Panc1 (cell line): ENCODE results near the gene NCDN. TPM values are rescaled to one million over a fixed set of nuclear protein-coding genes. Genes with fewer than 3 reads are reported as not detected.
"Not testable (repeated sequence)": the region's sequence is repeated elsewhere in the genome, so short reads cannot be mapped to it uniquely, and the experiment has no call there.

ENCODE experiments used
- ATAC-seq: fragments of 200-7000 bp; cut with Tn5 transposase; 2 replicates; pipeline ENCODE4 v1.9.1; 2020; ENCODE audit warnings: mild to moderate bottlenecking, moderate library complexity
- BruUV-seq: library from RNA; stranded (reverse); fragments of 400-500 nt; replicated peaks from 2 replicates; lab custom pipeline; 2021; lab: Mats Ljungman, UMichigan
- CTCF ChIA-PET: fragments of 300-600 bp; sonication (Branson Sonifier 250); formaldehyde crosslinking; loops from one replicate; lab custom pipeline; 2022; ENCODE audit warnings: antibody characterized with exemption; lab: Charles Lee
- POLR2A ChIA-PET: fragments of 300-600 bp; sonication (Branson Sonifier 250); formaldehyde crosslinking; loops from one replicate; lab custom pipeline; 2022; ENCODE audit warnings: antibody characterized with exemption; lab: Charles Lee
- DNase-seq: peaks from one replicate; pipeline ENCODE4 v3.0.0-alpha.2; 2010; ENCODE audit warnings: low read depth, low spot score
- H3K27ac ChIP-seq: 2 replicates; pipeline ENCODE4 v1.5.1; 2011; ENCODE audit warnings: mild to moderate bottlenecking, low read length, inconsistent platforms
- H3K27me3 ChIP-seq: fragments of 200-500 bp; sonication (Bioruptor generic); 2 replicates; pipeline ENCODE4 v1.6.0; 2014; ENCODE audit warnings: low read length, inconsistent platforms; ENCODE audit not compliant: control insufficient read depth, insufficient read depth
- H3K36me3 ChIP-seq: fragments of 200-500 bp; sonication (Bioruptor generic); 2 replicates; pipeline ENCODE4 v1.5.1; 2014; ENCODE audit warnings: inconsistent platforms, mild to moderate bottlenecking, low read length, moderate library complexity; ENCODE audit not compliant: control insufficient read depth, insufficient read depth
- H3K4me1 ChIP-seq: 2 replicates; pipeline ENCODE4 v1.5.1; 2011; ENCODE audit warnings: inconsistent platforms, mild to moderate bottlenecking, low read length, moderate library complexity; ENCODE audit not compliant: control insufficient read depth, insufficient read depth
- H3K4me3 ChIP-seq, 2 experiments: 2 replicates each; pipeline ENCODE4 v1.5.1; 2011 to 2012; ENCODE audit warnings: low read depth in 2 of 2, low read length in 2 of 2, mild to moderate bottlenecking in 2 of 2, inconsistent platforms in 1 of 2, moderate library complexity in 1 of 2
- H3K9me3 ChIP-seq: fragments of 200-500 bp; sonication (Bioruptor generic); 2 replicates; pipeline ENCODE4 v1.5.1; 2014; ENCODE audit warnings: low read depth, mild to moderate bottlenecking, inconsistent platforms, low read length, moderate library complexity; ENCODE audit not compliant: control insufficient read depth, insufficient read depth
- CTCF ChIP-seq: fragments of 450-650 bp; IDR thresholded peaks from 2 replicates; pipeline ENCODE4 v1.5.1; 2017; ENCODE audit warnings: mild to moderate bottlenecking
- POLR2AphosphoS5 ChIP-seq: IDR thresholded peaks from 2 replicates; pipeline ENCODE4 v1.6.1; 2012; ENCODE audit warnings: mild to moderate bottlenecking, low read depth, low read length, moderate library complexity
- REST ChIP-seq, 2 experiments: IDR thresholded peaks; 2 replicates each; pipeline ENCODE4 v1.6.1; 2011 to 2012; ENCODE audit warnings: low read depth in 2 of 2, control low read depth in 1 of 2, low read length in 1 of 2, mild to moderate bottlenecking in 1 of 2, moderate library complexity in 1 of 2; ENCODE audit not compliant: insufficient read depth in 1 of 2
- SIN3A ChIP-seq: IDR thresholded peaks from 2 replicates; pipeline ENCODE4 v1.6.1; 2012; ENCODE audit warnings: low read depth, mild to moderate bottlenecking, low read length, moderate library complexity, borderline replicate concordance; ENCODE audit not compliant: insufficient read depth
- TCF7L2 ChIP-seq: IDR thresholded peaks from 2 replicates; pipeline ENCODE4 v1.6.1; 2011; ENCODE audit warnings: mild to moderate bottlenecking, low read depth, low read length, inconsistent platforms
- in situ Hi-C: cut with HindIII; loops from 2 replicates; pipeline ENCODE4 v1.10.0; 2016; ENCODE audit warnings: low sequenced_read_pairs, low pct_unique_long_range_greater_than_20kb
- intact Hi-C: fragments of 100-400 bp; cut with micrococcal nuclease; formaldehyde crosslinking; loops from one replicate; pipeline ENCODE4 v1.10.0; 2022; ENCODE audit not compliant: unreplicated experiment
- total RNA-seq: library from RNA; stranded (reverse); gene quantifications from one replicate; pipeline ENCODE4 v1.2.1, GENCODE V29; 2021; ENCODE audit not compliant: unreplicated experiment

The NCDN gene
- total RNA-seq, 1 experiment from 2014 or later = 64.1 TPM

GRCh38 chr1:35580949-35581388, 23.4 kb downstream of the NCDN start:
- no TSS peak for BruUV-seq
- no peak overlapping the region for H3K4me3 ChIP-seq
- H3K4me1 ChIP-seq = no peaks in the 10 kb centered on the region
- H3K36me3 ChIP-seq = no peaks in the 10 kb centered on the region
- in situ Hi-C loops = no loop called here
- H3K27ac ChIP-seq = no peak overlapping the region
- no peaks in the 10 kb centered on the region for H3K27me3 ChIP-seq
- intact Hi-C loops = no loop called here
- POLR2A ChIA-PET = no interaction called here
- H3K9me3 ChIP-seq = no peaks in the 10 kb centered on the region
- CTCF ChIA-PET = interaction anchor here (0.7 to 0.8 kb wide), 2 partner anchors 12 to 65 kb away, joined by 3 to 6 read pairs; no protein-coding TSS in a partner anchor
- ATAC-seq (no peak), DNase-seq (no peak)
- TF ChIP-seq SIN3A = no peak
- TF ChIP-seq CTCF = no peak
- TF ChIP-seq TCF7L2 = no peak
- TF ChIP-seq POLR2AphosphoS5 = no peak
- TF ChIP-seq REST (IDR thresholded peaks at IDR 0.05; ENCODE audit: insufficient read depth in 1 of 2, low read depth in 2 of 2, low read length in 1 of 2) = no peak

DNA sequence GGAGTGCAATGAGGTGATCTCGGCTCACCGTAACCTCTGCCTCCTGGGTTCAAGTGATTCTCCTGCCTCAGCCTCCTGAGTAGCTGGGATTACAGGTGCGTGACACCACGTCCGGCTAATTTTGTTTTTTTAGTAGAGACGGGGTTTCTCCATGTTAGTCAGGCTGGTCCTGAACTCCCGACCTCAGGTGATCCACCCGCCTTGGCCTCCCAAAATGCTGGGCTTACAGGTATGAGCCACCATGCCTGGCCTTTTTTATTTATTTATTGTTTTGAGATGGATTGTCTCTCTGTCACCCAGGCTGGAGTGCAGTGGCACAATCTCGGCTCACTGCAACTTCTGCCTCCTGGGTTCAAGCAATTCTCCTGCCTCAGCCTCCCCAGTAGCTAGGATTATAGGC, 24.0 kb downstream of the NCDN start:
- POLR2A ChIA-PET, DNase-seq, H3K27me3 ChIP-seq, ATAC-seq, H3K27ac ChIP-seq, H3K36me3 ChIP-seq, BruUV-seq, H3K4me1 ChIP-seq, intact Hi-C loops, H3K9me3 ChIP-seq, H3K4me3 ChIP-seq, in situ Hi-C loops: not testable (repeated sequence)
- CTCF ChIA-PET = interaction anchor here (0.7 kb wide), 1 partner anchor 64 kb away, joined by 3 read pairs; no protein-coding TSS in a partner anchor

DNA sequence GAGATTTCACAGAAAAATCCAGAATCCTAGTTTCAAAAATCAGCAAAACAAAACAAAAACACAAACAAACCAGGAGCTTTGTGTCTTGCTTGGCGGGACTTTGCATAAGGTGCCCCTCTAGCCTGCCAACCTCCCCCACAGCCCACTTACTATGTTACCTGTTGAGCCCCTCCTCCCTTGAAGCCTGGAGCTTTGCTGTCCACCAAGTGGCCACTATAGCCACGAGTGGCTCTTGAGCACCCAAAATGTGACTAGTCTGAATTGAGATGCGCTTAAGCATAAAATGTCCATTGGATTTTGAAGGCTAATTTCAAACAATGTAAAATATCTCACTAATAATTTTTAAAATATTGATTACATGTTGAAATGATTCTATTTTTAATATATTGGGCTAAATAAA, 27.7 kb downstream of the NCDN start:
- no peak for TF ChIP-seq REST (IDR thresholded peaks at IDR 0.05; ENCODE audit: insufficient read depth in 1 of 2, low read depth in 2 of 2, low read length in 1 of 2)
- TF ChIP-seq TCF7L2 = no peak
- TF ChIP-seq SIN3A = no peak
- TF ChIP-seq POLR2AphosphoS5 = no peak
- no peak for TF ChIP-seq CTCF
- CTCF ChIA-PET = no interaction called here
- H3K36me3 ChIP-seq = no peaks in the 10 kb centered on the region
- in situ Hi-C loops (no loop called here), intact Hi-C loops (no loop called here)
- no peak overlapping the region for H3K4me3 ChIP-seq
- BruUV-seq = no TSS peak
- DNase-seq (no peak), ATAC-seq (no peak)
- POLR2A ChIA-PET = no interaction called here
- H3K9me3 ChIP-seq = no peaks in the 10 kb centered on the region
- no peaks in the 10 kb centered on the region for H3K4me1 ChIP-seq
- no peak overlapping the region for H3K27ac ChIP-seq
- no peaks in the 10 kb centered on the region for H3K27me3 ChIP-seq

DNA sequence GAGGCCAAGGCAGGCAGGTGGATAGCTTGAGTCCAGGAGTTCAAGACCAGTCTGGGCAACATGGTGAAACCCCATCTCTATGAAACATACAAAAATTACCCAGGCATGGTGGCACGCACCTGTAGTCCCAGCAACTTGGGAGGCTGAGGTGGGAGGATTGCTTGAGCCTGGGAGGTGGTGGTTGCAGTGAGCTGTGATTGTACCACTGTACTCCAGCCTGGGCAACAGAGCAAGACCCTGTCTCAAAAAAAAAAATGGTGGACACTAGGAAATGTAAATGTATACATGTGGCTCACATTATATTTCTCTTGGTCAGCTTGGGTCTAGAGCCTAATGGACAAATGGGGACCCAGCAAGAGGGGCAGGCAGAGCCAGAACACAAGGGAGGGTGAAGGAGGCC, 28.2 kb downstream of the NCDN start:
- in situ Hi-C loops, intact Hi-C loops, H3K27ac ChIP-seq, H3K9me3 ChIP-seq, BruUV-seq, H3K4me3 ChIP-seq, H3K4me1 ChIP-seq, ATAC-seq, CTCF ChIA-PET, DNase-seq, H3K36me3 ChIP-seq, H3K27me3 ChIP-seq, POLR2A ChIA-PET: not testable (repeated sequence)
